ENCODE data around the gene CAMK2B.

The CAMK2B gene

GRCh38 chr7:44286618-44287487 is 38.5 kb downstream of the CAMK2B start:
- no peak for DNase-seq

GRCh38 chr7:44286182-44286617 is 39.2 kb downstream of the CAMK2B start:
- DNase-seq, result no peak

GRCh38 chr7:44285561-44285960 is 39.8 kb downstream of the CAMK2B start:
- DNase-seq, result no peak

GRCh38 chr7:44284881-44285541 is 40.4 kb downstream of the CAMK2B start:
- DNase-seq, result no peak

GRCh38 chr7:44284216-44284615 is 41.2 kb downstream of the CAMK2B start:
- DNase-seq, result no peak

GRCh38 chr7:44283381-44284211 is 41.8 kb downstream of the CAMK2B start:
- no peak for DNase-seq

GRCh38 chr7:44282601-44283171 is 42.7 kb downstream of the CAMK2B start:
- no peak for DNase-seq

- DNase-seq, result no peak
Observed at GRCh38 chr7:44281811-44282600, 43.4 kb downstream of the CAMK2B start.

- DNase-seq, result no peak
Observed at GRCh38 chr7:44280993-44281721, 44.2 kb downstream of the CAMK2B start.

GRCh38 chr7:44280636-44280992 is 44.8 kb downstream of the CAMK2B start:
- DNase-seq, result no peak

- DNase-seq, result no peak
Observed at GRCh38 chr7:44279731-44280505, 45.5 kb downstream of the CAMK2B start.

GRCh38 chr7:44279286-44279685 is 46.1 kb downstream of the CAMK2B start:
- DNase-seq, result no peak

- no peak for DNase-seq
Observed at GRCh38 chr7:44278451-44279161, 46.8 kb downstream of the CAMK2B start.

- no peak for DNase-seq
Observed at GRCh38 chr7:44277851-44278250, 47.5 kb downstream of the CAMK2B start.

- no peak for DNase-seq
Observed at GRCh38 chr7:44277391-44277790, 48.0 kb downstream of the CAMK2B start.

- DNase-seq, result no peak
Observed at GRCh38 chr7:44276571-44277221, 48.7 kb downstream of the CAMK2B start.

- no peak for DNase-seq
Observed at GRCh38 chr7:44275957-44276570, 49.3 kb downstream of the CAMK2B start.

- no peak for DNase-seq
Observed at GRCh38 chr7:44275146-44275545, 50.2 kb downstream of the CAMK2B start.

- no peak for DNase-seq
Observed at GRCh38 chr7:44274623-44274975, 50.8 kb downstream of the CAMK2B start.
